Adrenal gland (tissue), 12 donors: ENCODE data around the gene DST. TPM values are rescaled to one million over a fixed set of nuclear protein-coding genes. Genes with fewer than 3 reads are reported as not detected.

Experiments
- DNase-seq, 7 donors: peaks; one replicate each; pipeline ENCODE4 v3.0.0-alpha.2; 2019 to 2020
- H3K27ac ChIP-seq, 5 donors: fragments of 200-600 bp; sonication (generic) in 4 of 5; 1 replicate in 3 of 5; 2 replicates in 2 of 5; pipeline versions ENCODE4 v1.5.1 to v1.8.0; 2016 to 2020; ENCODE audit warnings: mild to moderate bottlenecking in 1 of 5
- H3K27me3 ChIP-seq: fragments of 200-600 bp; 2 replicates; pipeline ENCODE4 v1.8.0; 2021
- H3K36me3 ChIP-seq, 2 donors: fragments of 200-600 bp; replicated peaks in 1 of 2; 1 replicate in 1 of 2; 2 replicates in 1 of 2; pipeline versions ENCODE4 v1.5.1 to v1.8.0; 2018 to 2022
- H3K4me1 ChIP-seq, 2 donors: fragments of 200-600 bp; replicated peaks in 1 of 2; 1 replicate in 1 of 2; 2 replicates in 1 of 2; pipeline versions ENCODE4 v1.5.1 to v1.8.0; 2018 to 2021
- H3K4me3 ChIP-seq, 4 donors: fragments of 200-600 bp; sonication (generic) in 3 of 4; one replicate each; pipeline ENCODE4 v1.5.1; 2016 to 2018
- H3K9me3 ChIP-seq, 3 donors: fragments of 200-600 bp; sonication (generic) in 1 of 3; replicated peaks in 1 of 3; 1 replicate in 2 of 3; 2 replicates in 1 of 3; pipeline versions ENCODE4 v1.5.1 to v1.8.0; 2016 to 2021
- CTCF ChIP-seq, 6 experiments: fragments of 450-650 bp in 4 of 6; fragments of 200-600 bp in 2 of 6; sonication (generic) in 1 of 6; IDR thresholded peaks; 1 replicate in 5 of 6; 2 replicates in 1 of 6; pipeline versions ENCODE4 v1.5.1 to v1.8.0; 2016 to 2021; ENCODE audit warnings: antibody characterized with exemption in 6 of 6, mild to moderate bottlenecking in 2 of 6, moderate library complexity in 1 of 6
- POLR2A ChIP-seq, 2 donors: fragments of 450-650 bp; IDR thresholded peaks; one replicate each; pipeline ENCODE4 v1.6.1; 2017; ENCODE audit warnings: antibody characterized with exemption in 2 of 2, mild to moderate bottlenecking in 2 of 2, moderate library complexity in 1 of 2
- WGBS, 4 donors: extraction: QIAGEN DNeasy Blood & Tissue Kit in 2 of 4; methylation state at CpG; one replicate each; pipeline versions ENCODE4 v1.1.5 to v1.1.7; 2013 to 2017; 5-methylcytosine and 5-hydroxymethylcytosine counted together
- intact Hi-C, 2 donors: fragments of 100-400 bp; cut with DNase I; formaldehyde crosslinking; loops; one replicate each; pipeline versions ENCODE4 v1.14.1 to v1.15.0; 2022 to 2023
- polyA plus RNA-seq, 3 donors: library from polyadenylated mRNA; stranded (reverse); fragments of 200-250 nt in 2 of 3; fragments of 350-450 nt in 1 of 3; fragmentation: Illumina TruSeq in 1 of 3; extraction: RNeasy Lipid Tissue Mini Kit (QIAGEN cat#74804) in 1 of 3; gene quantifications; one replicate each; pipeline ENCODE4 v1.2.3, GENCODE V29; 2013 to 2014
- total RNA-seq, 9 donors: library from RNA; depleted of rRNA in 4 of 9; stranded (reverse); fragments of >200 nt in 4 of 9; fragments of 120-200 nt in 1 of 9; fragmentation: NEBNext Ultra II Directional in 1 of 9; extraction: Animal tissue kit (Norgen Biotek cat#: 25700) in 1 of 9; gene quantifications; one replicate each; pipeline versions ENCODE4 v1.1.0 to v1.2.4, GENCODE V29; 2013 to 2023
- donor health status: healthy with polysubstance abuse.
- donor health status: Bipolar disorder and iron deficiency.
- donor health status: DM: yes; HTN: yes; CAD: no.
- donor health status: DM: no; HTN: no; CAD: no.
- donor health status: DM: no; HTN: no; CAD: no.
- donor health status: DM: yes; HTN: yes; CAD: no.

The DST gene
- total and polyA plus RNA-seq, 12 donors = 105 to 418 (median 265) TPM

GRCh38 chr6:56478202-56478601 is 164.5 kb downstream of the DST start:
- no peaks in the 10 kb centered on the region for H3K27me3 ChIP-seq
- H3K27ac ChIP-seq = peak overlapping the region in 1 of 5 donors; percentile 39
- no peak overlapping the region for H3K4me3 ChIP-seq
- H3K4me1 ChIP-seq = peaks cover 21 to 30% of the 10 kb centered on the region in 2 donors
- peaks cover 0 to 34% of the 10 kb centered on the region in 2 donors for H3K36me3 ChIP-seq
- H3K9me3 ChIP-seq = no peaks in the 10 kb centered on the region
- TF ChIP-seq CTCF (IDR thresholded peaks at IDR 0.05) (no peak), POLR2A (IDR thresholded peaks at IDR 0.05) (no peak)
- WGBS, 4 donors = 43 to 65% (median 56%) methylated on average over 1 of the region's 1 CpG
- intact Hi-C loops = loop anchor here in 1 of 2 donors (10.0 kb wide), 1 partner anchor 117 kb away; no protein-coding TSS in a partner anchor
- DNase-seq = peak in 4 of 7 donors; percentile 35 to 43 (median 43)

- Histone ChIP-seq H3K36me3 (peaks cover 0 to 38% of the 10 kb centered on the region in 2 donors), H3K4me3 (no peak overlapping the region), H3K4me1 (peaks cover 16 to 20% of the 10 kb centered on the region in 2 donors), H3K27me3 (no peaks in the 10 kb centered on the region), H3K27ac (no peak overlapping the region), H3K9me3 (no peaks in the 10 kb centered on the region)
- DNase-seq = no peak
- no peak for TF ChIP-seq CTCF (IDR thresholded peaks at IDR 0.05)
- no peak for TF ChIP-seq POLR2A (IDR thresholded peaks at IDR 0.05)
- intact Hi-C loops = loop anchor here in 1 of 2 donors (10.0 kb wide), 1 partner anchor 118 kb away; no protein-coding TSS in a partner anchor
- 93 to 96% (median 94%) methylated on average over 5 of the region's 5 CpGs for WGBS, 4 donors
These were observed 165.4 kb downstream of the DST start for GRCh38 chr6:56477241-56477640.

DNA sequence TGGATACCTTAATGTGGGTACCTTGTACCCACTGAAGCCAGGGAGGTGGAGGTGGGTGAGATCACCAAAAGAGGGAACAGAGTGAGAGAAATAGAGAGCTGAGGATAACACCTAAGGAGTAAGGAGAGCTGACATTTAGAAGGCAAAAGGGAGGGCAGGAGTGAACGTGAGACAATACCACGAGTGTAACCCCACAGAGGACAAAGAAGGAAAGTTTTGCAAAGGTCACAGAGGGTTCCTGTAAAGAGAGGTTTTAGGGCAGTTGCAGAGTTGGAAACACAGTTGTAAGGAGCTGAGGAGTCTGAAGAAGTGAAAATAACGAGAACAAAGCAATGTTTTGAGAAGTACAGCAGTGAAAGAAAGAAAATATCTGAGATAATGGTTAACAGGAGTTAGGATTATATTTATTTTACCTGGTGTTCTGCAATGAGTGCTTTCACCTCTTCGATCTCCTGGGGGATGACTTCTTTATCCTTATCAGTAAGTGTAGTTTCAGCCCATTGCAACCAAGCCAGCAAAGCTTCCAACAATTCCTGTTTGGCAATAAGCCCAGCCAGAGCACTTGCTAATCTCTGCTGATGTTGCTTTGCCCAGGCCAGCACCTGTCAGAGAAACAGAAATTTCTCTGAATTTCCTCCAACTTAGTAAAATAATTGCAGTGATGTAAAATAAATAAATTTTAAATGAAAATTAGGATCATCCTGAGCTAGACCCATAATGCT is 166.8 kb downstream of the DST start:
- no peak overlapping the region for H3K4me3 ChIP-seq
- TF ChIP-seq CTCF (IDR thresholded peaks at IDR 0.05) (no peak), POLR2A (IDR thresholded peaks at IDR 0.05) (no peak)
- H3K36me3 ChIP-seq = peaks cover 0 to 43% of the 10 kb centered on the region in 2 donors
- 23 to 35% (median 33%) methylated on average over 4 of the region's 4 CpGs for WGBS, 4 donors
- intact Hi-C loops = loop anchor here in 1 of 2 donors (10.0 kb wide), 1 partner anchor 119 kb away; no protein-coding TSS in a partner anchor
- peak; percentile 59 to 89 (median 80) for DNase-seq
- no peaks in the 10 kb centered on the region for H3K9me3 ChIP-seq
- H3K27ac ChIP-seq = peak overlapping the region in 2 of 5 donors; percentile 27 to 52
- peaks cover 16 to 21% of the 10 kb centered on the region in 2 donors for H3K4me1 ChIP-seq
- H3K27me3 ChIP-seq = no peaks in the 10 kb centered on the region

DNA sequence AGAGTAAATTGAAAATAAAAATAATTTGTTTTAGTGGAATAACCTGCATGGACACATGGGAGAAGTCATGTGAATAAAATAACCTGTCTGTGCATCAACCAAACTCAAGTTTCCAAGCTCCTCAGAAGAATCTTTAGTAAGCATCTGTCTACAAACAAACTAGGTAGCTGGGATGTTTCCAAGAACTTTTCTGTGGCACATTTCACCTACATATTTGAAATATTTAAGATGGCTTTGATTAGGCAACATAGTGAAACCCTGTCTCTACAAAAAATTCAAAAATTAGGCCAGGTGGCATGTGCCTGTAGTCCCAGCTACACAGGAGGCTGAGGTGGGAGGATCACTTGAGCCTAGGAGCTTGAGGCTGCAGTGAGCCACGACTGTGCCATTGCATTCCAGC is 168.2 kb downstream of the DST start:
- H3K36me3 ChIP-seq = peaks cover 0 to 55% of the 10 kb centered on the region in 2 donors
- H3K4me3 ChIP-seq = no peak overlapping the region
- TF ChIP-seq POLR2A (IDR thresholded peaks at IDR 0.05) (no peak), CTCF (IDR thresholded peaks at IDR 0.05) (no peak)
- WGBS, 4 donors = 17 to 81% (median 37%) methylated on average over 1 of the region's 1 CpG
- DNase-seq = no peak
- H3K27ac ChIP-seq = no peak overlapping the region
- peaks cover 16 to 21% of the 10 kb centered on the region in 2 donors for H3K4me1 ChIP-seq
- H3K27me3 ChIP-seq = no peaks in the 10 kb centered on the region
- intact Hi-C loops = loop anchor here in 1 of 2 donors (10.0 kb wide), 1 partner anchor 120 kb away; no protein-coding TSS in a partner anchor
- H3K9me3 ChIP-seq = no peaks in the 10 kb centered on the region
